GM12878 (cell line): ENCODE data around the gene EFHC1. TPM values are rescaled to one million over a fixed set of nuclear protein-coding genes. Genes with fewer than 3 reads are reported as not detected.
A peak's percentile ranks its signal among the peaks of the same experiment; 100 is the strongest.

Experiments
- ATF7 ChIP-seq: fragments of 450-650 bp; IDR thresholded peaks from 2 replicates; pipeline ENCODE4 v1.6.1; 2016; ENCODE audit warnings: low read depth, mild to moderate bottlenecking
- CREB1 ChIP-seq: IDR thresholded peaks from 2 replicates; pipeline ENCODE4 v1.6.1; 2012; ENCODE audit warnings: low read depth, mild to moderate bottlenecking, inconsistent platforms
- EED ChIP-seq: sonication (generic); IDR thresholded peaks from 2 replicates; pipeline ENCODE4 v1.6.1; 2016; ENCODE audit warnings: antibody characterized with exemption, low read depth
- HCFC1 ChIP-seq: fragments of 150-350 bp; IDR thresholded peaks from 2 replicates; pipeline ENCODE4 v1.6.1; 2014; ENCODE audit warnings: low read length
- HDAC2 ChIP-seq: fragments of 200-600 bp; sonication (generic); IDR thresholded peaks from 2 replicates; pipeline ENCODE4 v1.6.1; 2017
- HDAC6 ChIP-seq: fragments of 200-600 bp; sonication (generic); IDR thresholded peaks from one replicate; pipeline ENCODE4 v1.8.0; 2017; ENCODE audit warnings: antibody characterized with exemption; ENCODE audit not compliant: unreplicated experiment
- MYB ChIP-seq: fragments of 150-350 bp; IDR thresholded peaks from 2 replicates; pipeline ENCODE4 v1.6.1; 2014; ENCODE audit warnings: mild to moderate bottlenecking, low read depth, low read length, borderline replicate concordance
- NBN ChIP-seq: fragments of 450-650 bp; IDR thresholded peaks from 2 replicates; pipeline ENCODE4 v1.6.1; 2016
- NRF1 ChIP-seq: conservative IDR thresholded peaks from 2 replicates; pipeline ENCODE4 v1.6.1; 2011; ENCODE audit warnings: mild to moderate bottlenecking, low read depth, low read length, improper control_type of control experiment
- POLR2AphosphoS5 ChIP-seq: IDR thresholded peaks from 2 replicates; pipeline ENCODE4 v1.6.1; 2011; ENCODE audit warnings: mild to moderate bottlenecking, low read length, inconsistent platforms
- RB1 ChIP-seq: fragments of 450-650 bp; formaldehyde crosslinking; IDR thresholded peaks from 2 replicates; pipeline ENCODE4 v1.6.1; 2017; ENCODE audit warnings: mild to moderate bottlenecking, borderline replicate concordance
- RCOR1 ChIP-seq: conservative IDR thresholded peaks from 2 replicates; pipeline ENCODE4 v1.6.1; 2012; ENCODE audit warnings: low read depth, low read length, improper control_type of control experiment
- SIX5 ChIP-seq: IDR thresholded peaks from 2 replicates; pipeline ENCODE4 v1.6.1; 2011; ENCODE audit warnings: mild to moderate bottlenecking, low read depth, low read length, moderate library complexity; ENCODE audit not compliant: severe bottlenecking
- SMAD5 ChIP-seq: IDR thresholded peaks from 2 replicates; pipeline ENCODE4 v1.6.1; 2016; ENCODE audit warnings: antibody characterized with exemption, low read depth
- SPI1 ChIP-seq: IDR thresholded peaks from 2 replicates; pipeline ENCODE4 v1.6.1; 2011; ENCODE audit warnings: low read depth, mild to moderate bottlenecking, low read length, moderate library complexity, borderline replicate concordance; ENCODE audit not compliant: insufficient read depth
- STAT1 ChIP-seq: fragments of 450-650 bp; conservative IDR thresholded peaks from 2 replicates; pipeline ENCODE4 v1.6.1; 2014; ENCODE audit warnings: antibody characterized with exemption, mild to moderate bottlenecking
- SUPT20H ChIP-seq: IDR thresholded peaks from 2 replicates; pipeline ENCODE4 v1.6.1; 2011; ENCODE audit warnings: low read depth, mild to moderate bottlenecking, low read length, moderate library complexity, borderline replicate concordance; ENCODE audit not compliant: control insufficient read depth
- TCF12 ChIP-seq: IDR thresholded peaks from 2 replicates; pipeline ENCODE4 v1.6.1; 2011; ENCODE audit warnings: low read depth, mild to moderate bottlenecking, low read length
- ZNF384 ChIP-seq: IDR thresholded peaks from 2 replicates; pipeline ENCODE4 v1.6.1; 2012; ENCODE audit warnings: low read depth, mild to moderate bottlenecking, low read length, improper control_type of control experiment, borderline replicate concordance
- polyA plus RNA-seq, 11 experiments: library from polyadenylated mRNA; depleted of rRNA in 4 of 11; unstranded in 6 of 11; stranded (reverse) in 5 of 11; fragments of >200 nt; fragmentation: Nextera tagmentation in 4 of 11; fragmentation: Illumina TruSeq in 1 of 11; extraction: Ambion mirVana in 4 of 11; extraction: Trizol in 1 of 11; gene quantifications; 1 replicate in 1 of 11; 2 replicates in 10 of 11; pipeline versions ENCODE4 v1.2.1 to v1.2.3, GENCODE V29; 2011 to 2016; ENCODE audit warnings: inconsistent platforms in 2 of 11, missing spikeins in 2 of 11, low read depth in 1 of 11
- total RNA-seq, 4 experiments: library from RNA; depleted of rRNA in 3 of 4; stranded (reverse); fragments of >200 nt in 3 of 4; fragmentation: Illumina TruSeq in 1 of 4; extraction: Trizol in 1 of 4; gene quantifications; 2 replicates each; pipeline versions ENCODE4 v1.2.1 to v1.2.3, GENCODE V29; 2013 to 2021
- TF ChIP-seq, protein P1 (sequence below): fragments of 150-350 bp; IDR thresholded peaks from 2 replicates; pipeline ENCODE4 v1.6.1; 2016; ENCODE audit warnings: low read depth, low read length
- TF ChIP-seq, protein P2 (sequence below): fragments of 450-650 bp; formaldehyde crosslinking; IDR thresholded peaks from 2 replicates; pipeline ENCODE4 v1.4.0; 2022; ENCODE audit warnings: mild to moderate bottlenecking, moderate library complexity

EFHC1 gene
- total and polyA plus RNA-seq, 10 of the 15 experiments (the other 5 are each of a cell fraction or from before 2014, with no cell fraction given) = 5.5 to 14.5 (median 8.8) TPM

GRCh38 chr6:52419809-52420667, at the start of gene EFHC1 (continued):
- TF ChIP-seq NRF1 (peak; percentile 23; the same call in 1 of the 2 replicates), ATF7 (no peak), ZNF384 (no peak), SPI1 (peak; percentile 32; the same call in 1 of the 2 replicates), HCFC1 (peak; percentile 52), NBN (0 out of 2 replicates have a peak, but pooled peaks have one; percentile 36), HDAC2 (no peak), SMAD5 (peak; percentile 81; the same call in 1 of the 2 replicates), MYB (no peak), HDAC6 (no peak), STAT1 (peak; percentile 93; the same call in 1 of the 2 replicates), SUPT20H (no peak), EED (peak; percentile 67), RCOR1 (peak; percentile 98), RB1 (no peak; the same call in 1 of the 2 replicates), POLR2AphosphoS5 (peak; percentile 81), SIX5 (no peak), CREB1 (no peak; the same call in 1 of the 2 replicates), TCF12 (0 out of 2 replicates have a peak, but pooled peaks have one; percentile 7)
- TF ChIP-seq, protein P1, sequence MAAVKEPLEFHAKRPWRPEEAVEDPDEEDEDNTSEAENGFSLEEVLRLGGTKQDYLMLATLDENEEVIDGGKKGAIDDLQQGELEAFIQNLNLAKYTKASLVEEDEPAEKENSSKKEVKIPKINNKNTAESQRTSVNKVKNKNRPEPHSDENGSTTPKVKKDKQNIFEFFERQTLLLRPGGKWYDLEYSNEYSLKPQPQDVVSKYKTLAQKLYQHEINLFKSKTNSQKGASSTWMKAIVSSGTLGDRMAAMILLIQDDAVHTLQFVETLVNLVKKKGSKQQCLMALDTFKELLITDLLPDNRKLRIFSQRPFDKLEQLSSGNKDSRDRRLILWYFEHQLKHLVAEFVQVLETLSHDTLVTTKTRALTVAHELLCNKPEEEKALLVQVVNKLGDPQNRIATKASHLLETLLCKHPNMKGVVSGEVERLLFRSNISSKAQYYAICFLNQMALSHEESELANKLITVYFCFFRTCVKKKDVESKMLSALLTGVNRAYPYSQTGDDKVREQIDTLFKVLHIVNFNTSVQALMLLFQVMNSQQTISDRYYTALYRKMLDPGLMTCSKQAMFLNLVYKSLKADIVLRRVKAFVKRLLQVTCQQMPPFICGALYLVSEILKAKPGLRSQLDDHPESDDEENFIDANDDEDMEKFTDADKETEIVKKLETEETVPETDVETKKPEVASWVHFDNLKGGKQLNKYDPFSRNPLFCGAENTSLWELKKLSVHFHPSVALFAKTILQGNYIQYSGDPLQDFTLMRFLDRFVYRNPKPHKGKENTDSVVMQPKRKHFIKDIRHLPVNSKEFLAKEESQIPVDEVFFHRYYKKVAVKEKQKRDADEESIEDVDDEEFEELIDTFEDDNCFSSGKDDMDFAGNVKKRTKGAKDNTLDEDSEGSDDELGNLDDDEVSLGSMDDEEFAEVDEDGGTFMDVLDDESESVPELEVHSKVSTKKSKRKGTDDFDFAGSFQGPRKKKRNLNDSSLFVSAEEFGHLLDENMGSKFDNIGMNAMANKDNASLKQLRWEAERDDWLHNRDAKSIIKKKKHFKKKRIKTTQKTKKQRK = no peak
- TF ChIP-seq, protein P2, sequence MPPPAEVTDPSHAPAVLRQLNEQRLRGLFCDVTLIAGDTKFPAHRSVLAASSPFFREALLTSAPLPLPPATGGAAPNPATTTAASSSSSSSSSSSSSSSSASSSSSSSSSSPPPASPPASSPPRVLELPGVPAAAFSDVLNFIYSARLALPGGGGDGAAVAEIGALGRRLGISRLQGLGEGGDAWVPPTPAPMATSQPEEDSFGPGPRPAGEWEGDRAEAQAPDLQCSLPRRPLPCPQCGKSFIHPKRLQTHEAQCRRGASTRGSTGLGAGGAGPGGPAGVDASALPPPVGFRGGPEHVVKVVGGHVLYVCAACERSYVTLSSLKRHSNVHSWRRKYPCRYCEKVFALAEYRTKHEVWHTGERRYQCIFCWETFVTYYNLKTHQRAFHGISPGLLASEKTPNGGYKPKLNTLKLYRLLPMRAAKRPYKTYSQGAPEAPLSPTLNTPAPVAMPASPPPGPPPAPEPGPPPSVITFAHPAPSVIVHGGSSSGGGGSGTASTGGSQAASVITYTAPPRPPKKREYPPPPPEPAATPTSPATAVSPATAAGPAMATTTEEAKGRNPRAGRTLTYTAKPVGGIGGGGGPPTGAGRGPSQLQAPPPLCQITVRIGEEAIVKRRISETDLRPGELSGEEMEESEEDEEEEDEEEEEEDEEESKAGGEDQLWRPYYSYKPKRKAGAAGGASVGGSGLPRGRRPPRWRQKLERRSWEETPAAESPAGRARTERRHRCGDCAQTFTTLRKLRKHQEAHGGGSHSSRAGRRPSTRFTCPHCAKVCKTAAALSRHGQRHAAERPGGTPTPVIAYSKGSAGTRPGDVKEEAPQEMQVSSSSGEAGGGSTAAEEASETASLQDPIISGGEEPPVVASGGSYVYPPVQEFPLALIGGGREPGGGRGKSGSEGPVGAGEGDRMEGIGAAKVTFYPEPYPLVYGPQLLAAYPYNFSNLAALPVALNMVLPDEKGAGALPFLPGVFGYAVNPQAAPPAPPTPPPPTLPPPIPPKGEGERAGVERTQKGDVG = no peak
